Measurements from ENCODE around the gene MUC5AC. TPM values are rescaled to one million over a fixed set of nuclear protein-coding genes. Genes with fewer than 3 reads are reported as not detected.
"Not testable (repeated sequence)": the region's sequence is repeated elsewhere in the genome, so short reads cannot be mapped to it uniquely, and the experiment has no call there.

Gene MUC5AC
- total RNA-seq, 2 donors from 2014 or later = not detected

- DNase-seq (ENCODE audit: low spot score in 2 of 2) = peak in 1 of 2 donors; percentile 67
- peaks cover 0 to 4% of the 10 kb centered on the region in 2 donors for H3K36me3 Mint-ChIP-seq
Measured at GRCh38 chr11:1152316-1153104, 5.2 kb upstream of the MUC5AC start.

GRCh38 chr11:1153105-1153950, 4.4 kb upstream of the MUC5AC start:
- no peaks in the 10 kb centered on the region for H3K36me3 Mint-ChIP-seq
- H3K27ac Mint-ChIP-seq = no peak overlapping the region

More at GRCh38 chr11:1152316-1153104, 5.2 kb upstream of the MUC5AC start:
- peak; percentile 13 to 36 for ATAC-seq
- Mint-ChIP-seq H3K27ac (no peak overlapping the region), H3K9me3 (peaks cover 6 to 7% of the 10 kb centered on the region in 2 donors)

GRCh38 chr11:1153951-1154493, 3.7 kb upstream of the MUC5AC start:
- Mint-ChIP-seq H3K9me3 (no peaks in the 10 kb centered on the region), H3K27ac (no peak overlapping the region), H3K36me3 (no peaks in the 10 kb centered on the region)
- DNase-seq (ENCODE audit: low spot score in 2 of 2) = peak in 1 of 2 donors; percentile 54
- peak in 1 of 2 donors; percentile 15 for ATAC-seq

More at GRCh38 chr11:1153105-1153950, 4.4 kb upstream of the MUC5AC start:
- H3K9me3 Mint-ChIP-seq = no peaks in the 10 kb centered on the region
- DNase-seq (ENCODE audit: low spot score in 2 of 2) = peak in 1 of 2 donors; percentile 56
- no peak for ATAC-seq

- not testable (repeated sequence) for H3K36me3 Mint-ChIP-seq; H3K9me3 Mint-ChIP-seq; DNase-seq (ENCODE audit: low spot score in 2 of 2); H3K27ac Mint-ChIP-seq; ATAC-seq
Measured at GRCh38 chr11:1154656-1155055, 3.1 kb upstream of the MUC5AC start.

GRCh38 chr11:1155274-1155693, 2.5 kb upstream of the MUC5AC start:
- no peak overlapping the region for H3K27ac Mint-ChIP-seq
- no peak for DNase-seq (ENCODE audit: low spot score in 2 of 2)
- no peaks in the 10 kb centered on the region for H3K9me3 Mint-ChIP-seq
- ATAC-seq = peak; percentile 66 to 70
- no peaks in the 10 kb centered on the region for H3K36me3 Mint-ChIP-seq

- no peaks in the 10 kb centered on the region for H3K9me3 Mint-ChIP-seq
- H3K36me3 Mint-ChIP-seq = no peaks in the 10 kb centered on the region
- no peak overlapping the region for H3K27ac Mint-ChIP-seq
- ATAC-seq (no peak), DNase-seq (ENCODE audit: low spot score in 2 of 2) (peak in 1 of 2 donors; percentile 50)
Measured at GRCh38 chr11:1156506-1157340, 1.0 kb upstream of the MUC5AC start.

GRCh38 chr11:1157341-1157644, 460 bp upstream of the MUC5AC start:
- H3K36me3 Mint-ChIP-seq = no peaks in the 10 kb centered on the region
- ATAC-seq (no peak), DNase-seq (ENCODE audit: low spot score in 2 of 2) (peak in 1 of 2 donors; percentile 25)
- no peaks in the 10 kb centered on the region for H3K9me3 Mint-ChIP-seq
- no peak overlapping the region for H3K27ac Mint-ChIP-seq

- Mint-ChIP-seq H3K9me3 (no peaks in the 10 kb centered on the region), H3K27ac (no peak overlapping the region), H3K36me3 (no peaks in the 10 kb centered on the region)
- ATAC-seq (no peak), DNase-seq (ENCODE audit: low spot score in 2 of 2) (peak in 1 of 2 donors; percentile 43)
Measured at GRCh38 chr11:1158681-1159487, 1.1 kb downstream of the MUC5AC start.

- H3K27ac Mint-ChIP-seq, H3K9me3 Mint-ChIP-seq, H3K36me3 Mint-ChIP-seq, ATAC-seq: not testable (repeated sequence)
- peak in 1 of 2 donors; percentile 51 for DNase-seq (ENCODE audit: low spot score in 2 of 2)
Measured at GRCh38 chr11:1159488-1160220, 1.9 kb downstream of the MUC5AC start.

GRCh38 chr11:1160231-1161101, 2.7 kb downstream of the MUC5AC start:
- ATAC-seq (no peak), DNase-seq (ENCODE audit: low spot score in 2 of 2) (peak in 1 of 2 donors; percentile 38)
- H3K27ac Mint-ChIP-seq = no peak overlapping the region
- no peaks in the 10 kb centered on the region for H3K36me3 Mint-ChIP-seq
- no peaks in the 10 kb centered on the region for H3K9me3 Mint-ChIP-seq

- Mint-ChIP-seq H3K9me3 (no peaks in the 10 kb centered on the region), H3K27ac (no peak overlapping the region), H3K36me3 (no peaks in the 10 kb centered on the region)
- ATAC-seq = no peak
- peak in 1 of 2 donors; percentile 51 for DNase-seq (ENCODE audit: low spot score in 2 of 2)
Measured at GRCh38 chr11:1161410-1162137, 3.8 kb downstream of the MUC5AC start.

GRCh38 chr11:1162138-1162475, 4.4 kb downstream of the MUC5AC start:
- ATAC-seq = no peak
- DNase-seq (ENCODE audit: low spot score in 2 of 2) = peak in 1 of 2 donors; percentile 37
- Mint-ChIP-seq H3K36me3 (no peaks in the 10 kb centered on the region), H3K9me3 (no peaks in the 10 kb centered on the region), H3K27ac (no peak overlapping the region)

- peak in 1 of 2 donors; percentile 52 for DNase-seq (ENCODE audit: low spot score in 2 of 2)
- no peak overlapping the region for H3K27ac Mint-ChIP-seq
- no peak for ATAC-seq
- no peaks in the 10 kb centered on the region for H3K9me3 Mint-ChIP-seq
- H3K36me3 Mint-ChIP-seq = no peaks in the 10 kb centered on the region
Measured at GRCh38 chr11:1162491-1163311, 4.9 kb downstream of the MUC5AC start.
